Activated naive CD8-positive, alpha-beta T cell treated with anti-CD3 and anti-CD28 coated beads, Interleukin-2, amount 50 U/mL, for 24 hours (primary cell): ENCODE data around the gene HHIPL1.

Experiments
- ATAC-seq: fragments of 150-1000 bp; cut with Tn5 transposase; one replicate; pipeline ENCODE4 v1.10.0; 2021
- DNase-seq: peaks from one replicate; pipeline ENCODE4 v3.0.0; 2021
- H3K27ac Mint-ChIP-seq: one replicate; pipeline ENCODE4 v1.8.0; 2021; ENCODE audit warnings: mild to moderate bottlenecking, mixed read lengths
- H3K27me3 Mint-ChIP-seq: one replicate; pipeline ENCODE4 v1.8.0; 2021; ENCODE audit warnings: mixed read lengths
- H3K36me3 Mint-ChIP-seq: one replicate; pipeline ENCODE4 v1.8.0; 2021; ENCODE audit warnings: low read depth, mixed read lengths
- H3K4me1 Mint-ChIP-seq: one replicate; pipeline ENCODE4 v1.8.0; 2021; ENCODE audit warnings: mixed read lengths
- H3K4me3 Mint-ChIP-seq: one replicate; pipeline ENCODE4 v1.8.0; 2021; ENCODE audit warnings: mild to moderate bottlenecking, moderate library complexity, mixed read lengths
- H3K9me3 Mint-ChIP-seq: one replicate; pipeline ENCODE4 v1.8.0; 2021; ENCODE audit warnings: mixed read lengths

The HHIPL1 gene

GRCh38 chr14:99679543-99679942 is 34.6 kb downstream of the HHIPL1 start:
- H3K4me1 Mint-ChIP-seq, result peaks cover 13% of the 10 kb centered on the region
- H3K36me3 Mint-ChIP-seq, result no peaks in the 10 kb centered on the region
- DNase-seq, result no peak
- no peak overlapping the region for H3K4me3 Mint-ChIP-seq
- H3K27ac Mint-ChIP-seq, result no peak overlapping the region
- peaks cover 7% of the 10 kb centered on the region for H3K9me3 Mint-ChIP-seq
- no peak for ATAC-seq
- H3K27me3 Mint-ChIP-seq, result peaks cover 7% of the 10 kb centered on the region

GRCh38 chr14:99679996-99680395 is 35.1 kb downstream of the HHIPL1 start:
- H3K9me3 Mint-ChIP-seq, result peaks cover 7% of the 10 kb centered on the region

GRCh38 chr14:99681101-99681831 is 36.3 kb downstream of the HHIPL1 start:
- H3K27me3 Mint-ChIP-seq, result peaks cover 4% of the 10 kb centered on the region
- H3K27ac Mint-ChIP-seq, result no peak overlapping the region
- DNase-seq (no peak), ATAC-seq (no peak)
- peaks cover 7% of the 10 kb centered on the region for H3K9me3 Mint-ChIP-seq
- H3K36me3 Mint-ChIP-seq, result no peaks in the 10 kb centered on the region
- H3K4me1 Mint-ChIP-seq, result peaks cover 10% of the 10 kb centered on the region
- no peak overlapping the region for H3K4me3 Mint-ChIP-seq

More at GRCh38 chr14:99679996-99680395, 35.1 kb downstream of the HHIPL1 start:
- Mint-ChIP-seq H3K4me1 (peaks cover 13% of the 10 kb centered on the region), H3K27ac (no peak overlapping the region), H3K36me3 (no peaks in the 10 kb centered on the region), H3K4me3 (no peak overlapping the region), H3K27me3 (peaks cover 7% of the 10 kb centered on the region)
- DNase-seq (no peak), ATAC-seq (no peak)

- peaks cover 5% of the 10 kb centered on the region for H3K4me1 Mint-ChIP-seq
- H3K36me3 Mint-ChIP-seq, result no peaks in the 10 kb centered on the region
- no peak overlapping the region for H3K4me3 Mint-ChIP-seq
- H3K27me3 Mint-ChIP-seq, result peaks cover 4% of the 10 kb centered on the region
- no peak overlapping the region for H3K27ac Mint-ChIP-seq
- peaks cover 7% of the 10 kb centered on the region for H3K9me3 Mint-ChIP-seq
- DNase-seq (no peak), ATAC-seq (no peak)
Observed at GRCh38 chr14:99681832-99682148, 36.9 kb downstream of the HHIPL1 start.

GRCh38 chr14:99682809-99683618 is 38.1 kb downstream of the HHIPL1 start:
- peaks cover 7% of the 10 kb centered on the region for H3K9me3 Mint-ChIP-seq
- H3K27ac Mint-ChIP-seq, result peak overlapping the region; percentile 82
- H3K4me3 Mint-ChIP-seq, result peak overlapping the region; percentile 85
- peaks cover 5% of the 10 kb centered on the region for H3K27me3 Mint-ChIP-seq
- H3K36me3 Mint-ChIP-seq, result no peaks in the 10 kb centered on the region
- DNase-seq, result peak; percentile 91
- peaks cover 5% of the 10 kb centered on the region for H3K4me1 Mint-ChIP-seq
- peak; percentile 43 for ATAC-seq

- peaks cover 13% of the 10 kb centered on the region for H3K27me3 Mint-ChIP-seq
- peaks cover under 1% of the 10 kb centered on the region for H3K9me3 Mint-ChIP-seq
- DNase-seq (peak; percentile 100), ATAC-seq (peak; percentile 94)
- no peaks in the 10 kb centered on the region for H3K36me3 Mint-ChIP-seq
- peak within 1 kb of the TSS; percentile 85 for H3K4me3 Mint-ChIP-seq
- peak within 1 kb of the TSS; percentile 82 for H3K27ac Mint-ChIP-seq
- H3K4me1 Mint-ChIP-seq, result peaks cover 6% of the 10 kb centered on the region
Observed at GRCh38 chr14:99683619-99684409, 38.9 kb downstream of the HHIPL1 start, which contains the start of gene CYP46A1. CYP46A1 (plus strand) TSS chr14:99684298; CDS start chr14:99684418, 120 bp downstream.

GRCh38 chr14:99684410-99684934 is 39.5 kb downstream of the HHIPL1 start:
- H3K4me1 Mint-ChIP-seq, result peaks cover 7% of the 10 kb centered on the region
- H3K4me3 Mint-ChIP-seq, result no peak overlapping the region
- peaks cover 17% of the 10 kb centered on the region for H3K27me3 Mint-ChIP-seq
- no peak overlapping the region for H3K27ac Mint-ChIP-seq
- ATAC-seq, result no peak
- peak; percentile 38 for DNase-seq
- H3K36me3 Mint-ChIP-seq, result no peaks in the 10 kb centered on the region
- no peaks in the 10 kb centered on the region for H3K9me3 Mint-ChIP-seq

GRCh38 chr14:99685151-99685591 is 40.2 kb downstream of the HHIPL1 start:
- Mint-ChIP-seq H3K36me3 (no peaks in the 10 kb centered on the region), H3K4me1 (peaks cover 7% of the 10 kb centered on the region), H3K9me3 (no peaks in the 10 kb centered on the region), H3K27ac (no peak overlapping the region), H3K27me3 (peaks cover 24% of the 10 kb centered on the region), H3K4me3 (peak overlapping the region; percentile 45)
- no peak for DNase-seq
- no peak for ATAC-seq

- H3K27me3 Mint-ChIP-seq, result peaks cover 26% of the 10 kb centered on the region
- no peak overlapping the region for H3K27ac Mint-ChIP-seq
- DNase-seq, result no peak
- no peaks in the 10 kb centered on the region for H3K9me3 Mint-ChIP-seq
- no peaks in the 10 kb centered on the region for H3K36me3 Mint-ChIP-seq
- peaks cover 7% of the 10 kb centered on the region for H3K4me1 Mint-ChIP-seq
- ATAC-seq, result no peak
- peak overlapping the region; percentile 1 for H3K4me3 Mint-ChIP-seq
Observed at GRCh38 chr14:99685596-99685995, 40.7 kb downstream of the HHIPL1 start.

- no peaks in the 10 kb centered on the region for H3K9me3 Mint-ChIP-seq
- H3K4me3 Mint-ChIP-seq, result no peak overlapping the region
- no peaks in the 10 kb centered on the region for H3K36me3 Mint-ChIP-seq
- peaks cover 26% of the 10 kb centered on the region for H3K27me3 Mint-ChIP-seq
- H3K27ac Mint-ChIP-seq, result no peak overlapping the region
- no peak for DNase-seq
- peaks cover 7% of the 10 kb centered on the region for H3K4me1 Mint-ChIP-seq
- ATAC-seq, result no peak
Observed at GRCh38 chr14:99686557-99687283, 41.8 kb downstream of the HHIPL1 start.

GRCh38 chr14:99687284-99688209 is 42.6 kb downstream of the HHIPL1 start:
- H3K36me3 Mint-ChIP-seq, result no peaks in the 10 kb centered on the region
- no peak overlapping the region for H3K27ac Mint-ChIP-seq
- ATAC-seq, result no peak
- H3K27me3 Mint-ChIP-seq, result peaks cover 26% of the 10 kb centered on the region
- peaks cover 5% of the 10 kb centered on the region for H3K4me1 Mint-ChIP-seq
- no peak overlapping the region for H3K4me3 Mint-ChIP-seq
- H3K9me3 Mint-ChIP-seq, result no peaks in the 10 kb centered on the region
- DNase-seq, result no peak

- Mint-ChIP-seq H3K4me1 (peaks cover 3% of the 10 kb centered on the region), H3K27me3 (peaks cover 24% of the 10 kb centered on the region), H3K36me3 (no peaks in the 10 kb centered on the region)
Observed at GRCh38 chr14:99688210-99688581, 43.3 kb downstream of the HHIPL1 start.

GRCh38 chr14:99688629-99689028 is 43.7 kb downstream of the HHIPL1 start:
- ATAC-seq (no peak), DNase-seq (no peak)
- no peaks in the 10 kb centered on the region for H3K36me3 Mint-ChIP-seq
- H3K4me3 Mint-ChIP-seq, result no peak overlapping the region
- peaks cover 24% of the 10 kb centered on the region for H3K27me3 Mint-ChIP-seq
- H3K27ac Mint-ChIP-seq, result no peak overlapping the region
- peaks cover 3% of the 10 kb centered on the region for H3K4me1 Mint-ChIP-seq
- H3K9me3 Mint-ChIP-seq, result no peaks in the 10 kb centered on the region

More at GRCh38 chr14:99688210-99688581, 43.3 kb downstream of the HHIPL1 start:
- ATAC-seq, result no peak
- Mint-ChIP-seq H3K4me3 (no peak overlapping the region), H3K27ac (no peak overlapping the region), H3K9me3 (no peaks in the 10 kb centered on the region)
- no peak for DNase-seq
